AG04449 (cell line): ENCODE measurements around the gene UPK3BL1.
"Not testable (repeated sequence)": the region's sequence is repeated elsewhere in the genome, so short reads cannot be mapped to it uniquely, and the experiment has no call there.

Experiments used
- CTCF ChIA-PET: fragments of 350-600 bp; formaldehyde crosslinking; extraction: SDS; loops from one replicate; lab custom pipeline; 2021; ENCODE audit warnings: antibody characterized with exemption; lab: Yijun Ruan, JAX
- POLR2A ChIA-PET: fragments of 400-600, 350-600 bp; formaldehyde crosslinking; extraction: SDS; loops from one replicate; lab custom pipeline; 2020; ENCODE audit warnings: antibody characterized with exemption, inconsistent platforms; lab: Yijun Ruan, JAX
- DNase-seq: peaks from one replicate; pipeline ENCODE4 v3.0.0-alpha.2; 2010; ENCODE audit warnings: low read depth, low spot score
- H3K4me3 ChIP-seq: 2 replicates; pipeline ENCODE4 v1.5.1; 2011; ENCODE audit warnings: low read depth, mild to moderate bottlenecking, control low read depth, low read length

Gene UPK3BL1

GRCh38 chr7:102643404-102643803 lies 813 bp upstream of the UPK3BL1 start:
- CTCF ChIA-PET, POLR2A ChIA-PET: not testable (repeated sequence)

GRCh38 chr7:102638848-102639247 lies 3.7 kb downstream of the UPK3BL1 start:
- CTCF ChIA-PET, H3K4me3 ChIP-seq, DNase-seq, POLR2A ChIA-PET: not testable (repeated sequence)

More at GRCh38 chr7:102643404-102643803, 813 bp upstream of the UPK3BL1 start:
- not testable (repeated sequence) for DNase-seq, H3K4me3 ChIP-seq

GRCh38 chr7:102636956-102637355 lies 5.6 kb downstream of the UPK3BL1 start:
- CTCF ChIA-PET, POLR2A ChIA-PET, H3K4me3 ChIP-seq, DNase-seq: not testable (repeated sequence)

GRCh38 chr7:102635354-102635753 lies 7.2 kb downstream of the UPK3BL1 start:
- POLR2A ChIA-PET, H3K4me3 ChIP-seq, CTCF ChIA-PET, DNase-seq: not testable (repeated sequence)

GRCh38 chr7:102634299-102634698 lies 8.3 kb downstream of the UPK3BL1 start:
- POLR2A ChIA-PET, DNase-seq, CTCF ChIA-PET, H3K4me3 ChIP-seq: not testable (repeated sequence)

GRCh38 chr7:102630622-102631021 lies 12.0 kb downstream of the UPK3BL1 start:
- H3K4me3 ChIP-seq, CTCF ChIA-PET, POLR2A ChIA-PET, DNase-seq: not testable (repeated sequence)

- POLR2A ChIA-PET, CTCF ChIA-PET, H3K4me3 ChIP-seq, DNase-seq: not testable (repeated sequence)
These were observed 15.2 kb downstream of the UPK3BL1 start for GRCh38 chr7:102627271-102627904.

GRCh38 chr7:102618122-102618521 lies 24.5 kb downstream of the UPK3BL1 start:
- CTCF ChIA-PET, POLR2A ChIA-PET, H3K4me3 ChIP-seq, DNase-seq: not testable (repeated sequence)

GRCh38 chr7:102616507-102617125 lies 26.0 kb downstream of the UPK3BL1 start, which contains the start of gene RASA4:
Gene RASA4 (minus strand): TSS chr7:102616756. CDS start chr7:102616689, 67 bp downstream.
- POLR2A ChIA-PET: not testable (repeated sequence)
- H3K4me3 ChIP-seq: peak within 1 kb of the TSS; percentile 57

GRCh38 chr7:102615930-102616329 lies 26.7 kb downstream of the UPK3BL1 start:
- DNase-seq, POLR2A ChIA-PET, H3K4me3 ChIP-seq, CTCF ChIA-PET: not testable (repeated sequence)

More at GRCh38 chr7:102616507-102617125, 26.0 kb downstream of the UPK3BL1 start, which contains the start of gene RASA4:
- CTCF ChIA-PET, DNase-seq: not testable (repeated sequence)

- POLR2A ChIA-PET, DNase-seq, CTCF ChIA-PET, H3K4me3 ChIP-seq: not testable (repeated sequence)
These were observed 27.7 kb downstream of the UPK3BL1 start for GRCh38 chr7:102614873-102615272.

GRCh38 chr7:102614346-102614697 lies 28.3 kb downstream of the UPK3BL1 start:
- DNase-seq, CTCF ChIA-PET, H3K4me3 ChIP-seq, POLR2A ChIA-PET: not testable (repeated sequence)

GRCh38 chr7:102613575-102614345 lies 28.8 kb downstream of the UPK3BL1 start:
- CTCF ChIA-PET, POLR2A ChIA-PET, DNase-seq, H3K4me3 ChIP-seq: not testable (repeated sequence)

GRCh38 chr7:102611675-102612325 lies 30.8 kb downstream of the UPK3BL1 start:
- peak overlapping the region; percentile 33 for H3K4me3 ChIP-seq
- POLR2A ChIA-PET, DNase-seq, CTCF ChIA-PET: not testable (repeated sequence)

- CTCF ChIA-PET, DNase-seq, H3K4me3 ChIP-seq, POLR2A ChIA-PET: not testable (repeated sequence)
These were observed 31.4 kb downstream of the UPK3BL1 start for GRCh38 chr7:102611013-102611674.

GRCh38 chr7:102610441-102610840 lies 32.1 kb downstream of the UPK3BL1 start:
- CTCF ChIA-PET, H3K4me3 ChIP-seq, POLR2A ChIA-PET, DNase-seq: not testable (repeated sequence)
